Activated naive CD4-positive, alpha-beta T cell treated with anti-CD3 and anti-CD28 coated beads, Interleukin-2, amount 50 U/mL, for 16 hours (primary cell): Measurements from ENCODE around the gene CD1C.
"Not testable (repeated sequence)": the region's sequence is repeated elsewhere in the genome, so short reads cannot be mapped to it uniquely, and the experiment has no call there.

Source experiments
- DNase-seq: peaks from one replicate; pipeline ENCODE4 v3.0.0-alpha.2; 2020

Gene CD1C

DNA sequence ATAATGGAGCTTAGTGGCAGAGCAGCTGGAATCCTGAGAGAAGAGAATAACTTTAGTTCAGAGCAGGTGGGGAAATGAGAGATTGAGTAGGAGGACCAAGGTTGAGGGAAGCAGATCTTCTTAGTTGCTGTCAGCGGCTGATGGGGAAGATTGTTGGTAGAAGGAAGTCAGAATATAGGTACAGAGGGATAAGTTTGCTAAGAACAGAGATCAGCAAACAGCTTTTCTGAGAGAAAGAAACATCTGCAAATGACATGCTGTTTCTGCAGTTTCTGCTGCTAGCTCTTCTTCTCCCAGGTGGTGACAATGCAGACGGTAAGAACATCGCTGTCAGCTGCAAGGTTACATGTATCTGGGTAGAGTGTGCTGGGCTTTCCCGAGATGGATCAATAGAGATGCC lies at the start of gene CD1C:
Gene CD1C, plus strand, starts transcription at position 113 of the 400 bp plus-strand sequence. Its CDS starts 142 bp downstream, at position 255.
- no peak for DNase-seq

DNA sequence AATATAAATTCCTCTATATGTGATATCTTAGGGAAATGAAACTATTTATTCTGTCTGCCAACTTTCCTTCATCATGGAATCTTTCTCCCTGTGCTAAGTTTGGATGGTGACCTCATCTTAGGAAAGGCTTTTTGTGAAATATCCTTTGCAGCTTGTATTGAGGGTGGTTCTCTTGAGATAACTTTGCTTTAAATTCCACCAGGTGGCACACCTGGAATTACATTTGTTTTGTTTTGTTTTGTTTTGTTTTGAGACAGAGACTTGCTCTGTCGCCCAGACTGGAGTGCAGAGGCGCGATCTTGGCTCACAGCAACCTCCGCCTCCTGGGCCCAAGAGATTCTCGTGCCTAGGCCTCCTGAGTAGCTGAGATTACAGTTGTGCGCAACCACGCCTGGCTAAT lies 43.1 kb upstream of the CD1C start:
- DNase-seq = no peak

DNA sequence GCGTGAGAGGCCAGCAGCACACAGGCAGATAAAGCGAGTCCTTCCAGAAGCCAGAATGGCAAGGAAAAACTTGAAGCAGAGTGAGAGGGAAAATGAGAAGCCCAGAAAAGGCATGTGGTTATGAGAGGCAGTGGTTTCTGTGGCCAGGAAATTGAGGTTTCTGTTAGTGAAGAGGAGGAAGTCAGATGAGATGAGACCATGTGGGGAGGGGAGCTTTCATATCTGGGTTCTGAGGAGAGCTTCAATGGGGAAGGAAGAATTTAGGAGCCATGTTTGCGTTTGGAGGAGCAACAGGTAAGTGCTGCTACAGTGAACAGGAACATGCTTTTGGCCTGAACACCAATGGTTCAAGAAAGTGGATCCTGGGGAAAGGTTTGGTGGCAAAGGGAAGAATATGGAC lies 41.6 kb upstream of the CD1C start:
- no peak for DNase-seq

DNA sequence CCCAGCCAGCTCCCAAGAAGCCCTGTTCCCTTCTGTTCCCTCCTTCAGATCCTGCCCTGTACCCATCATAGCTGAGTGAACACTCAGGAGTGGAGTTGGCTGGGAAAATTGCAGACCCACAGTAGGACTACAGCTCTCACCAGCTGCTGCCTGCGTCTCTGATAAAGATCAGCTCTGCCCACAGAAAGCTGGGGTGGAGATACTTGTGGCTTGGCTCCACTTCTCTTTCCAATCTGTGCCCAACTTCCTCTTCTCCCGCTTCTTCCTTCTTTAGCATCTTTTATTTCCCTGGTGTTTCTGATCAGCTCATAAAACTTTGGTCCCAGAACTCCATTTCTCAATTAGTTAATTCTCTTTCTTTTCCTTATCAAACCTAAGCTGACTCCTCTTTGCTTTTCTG lies 41.0 kb upstream of the CD1C start:
- no peak for DNase-seq

DNA sequence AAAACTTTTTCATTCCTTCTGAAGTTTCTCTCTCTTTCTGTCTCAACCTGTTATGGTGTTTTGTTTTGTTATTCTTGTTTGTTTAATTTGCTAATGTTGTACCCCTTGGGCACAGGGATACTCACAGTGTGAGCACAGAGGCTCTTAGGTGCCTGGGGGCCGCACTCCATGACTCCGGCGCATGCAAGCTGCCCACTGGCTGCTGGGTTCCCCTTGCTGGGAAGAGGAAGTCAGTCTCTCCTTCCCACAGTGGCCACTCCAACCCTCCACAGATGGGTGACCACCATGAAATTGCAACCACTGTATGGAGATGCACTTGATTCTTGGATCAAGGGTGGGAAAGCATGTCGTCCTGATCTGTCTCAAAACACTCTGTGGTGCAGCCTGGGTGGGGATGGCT lies 40.1 kb upstream of the CD1C start:
- no peak for DNase-seq

DNA sequence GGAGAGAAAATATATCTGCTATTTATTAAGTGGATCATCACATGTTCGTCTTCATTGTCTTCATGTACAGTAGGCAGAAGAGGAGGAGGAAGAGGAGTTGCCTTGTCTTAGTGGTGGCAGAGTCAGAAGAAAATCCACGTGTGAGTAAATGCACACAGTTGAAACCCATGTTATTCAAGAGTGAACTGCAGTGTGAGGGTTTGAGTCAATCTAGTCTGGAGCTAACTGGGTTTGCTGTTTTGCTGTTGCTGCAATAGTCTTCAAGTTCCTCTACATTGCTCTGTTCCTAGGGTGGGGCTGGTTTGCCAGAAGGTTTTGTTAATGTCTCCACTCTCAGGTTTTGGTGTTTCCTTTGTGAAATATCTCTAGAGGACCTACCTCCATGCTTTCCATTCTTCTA lies 38.6 kb upstream of the CD1C start:
- DNase-seq = no peak

DNA sequence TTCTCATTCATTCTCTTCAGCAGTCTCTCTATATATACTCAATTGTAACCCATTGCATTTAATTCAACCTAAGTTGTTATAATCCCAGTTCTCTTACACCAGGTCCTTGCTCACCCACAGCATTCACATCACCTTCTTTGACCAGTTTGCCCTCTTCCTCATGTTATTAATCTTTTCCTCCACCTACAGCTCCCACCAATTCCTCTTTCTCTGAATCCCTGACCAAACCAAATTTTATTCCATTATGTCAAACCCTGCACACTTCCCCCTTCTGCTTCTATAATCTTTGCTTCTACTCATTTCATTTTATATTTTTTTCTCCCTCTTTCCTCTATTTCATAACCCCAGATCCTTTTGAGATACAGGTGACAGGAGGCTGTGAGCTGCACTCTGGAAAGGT lies 34.1 kb upstream of the CD1C start:
- DNase-seq = no peak

DNA sequence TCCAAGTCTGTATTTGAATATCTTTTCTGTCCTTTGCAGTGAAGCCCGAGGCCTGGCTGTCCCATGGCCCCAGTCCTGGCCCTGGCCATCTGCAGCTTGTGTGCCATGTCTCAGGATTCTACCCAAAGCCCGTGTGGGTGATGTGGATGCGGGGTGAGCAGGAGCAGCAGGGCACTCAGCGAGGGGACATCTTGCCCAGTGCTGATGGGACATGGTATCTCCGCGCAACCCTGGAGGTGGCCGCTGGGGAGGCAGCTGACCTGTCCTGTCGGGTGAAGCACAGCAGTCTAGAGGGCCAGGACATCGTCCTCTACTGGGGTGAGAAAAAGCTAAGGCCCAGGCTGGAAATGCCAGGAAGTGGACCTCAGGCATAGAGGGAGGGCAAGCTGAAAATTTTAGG lies 33.0 kb upstream of the CD1C start:
- not testable (repeated sequence) for DNase-seq

DNA sequence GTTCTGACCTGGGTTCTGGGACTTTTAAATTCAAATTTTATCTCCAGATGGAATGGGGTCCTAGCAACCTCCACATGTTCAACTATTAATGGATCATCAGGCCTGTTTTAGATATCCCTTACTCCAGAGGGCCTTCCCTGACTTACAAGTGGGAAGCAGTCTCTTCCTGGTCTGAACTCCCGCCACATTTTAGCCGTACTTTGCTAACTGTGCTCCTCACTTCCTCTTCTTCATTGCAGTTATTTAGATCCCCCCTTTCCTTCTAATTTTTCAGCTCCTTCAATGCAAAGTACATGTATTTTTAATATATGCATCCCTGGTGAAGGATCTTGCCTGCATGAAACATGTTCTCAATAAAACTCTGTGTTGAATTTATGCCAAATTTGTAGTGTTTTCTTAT lies 31.8 kb upstream of the CD1C start:
- DNase-seq = no peak

DNA sequence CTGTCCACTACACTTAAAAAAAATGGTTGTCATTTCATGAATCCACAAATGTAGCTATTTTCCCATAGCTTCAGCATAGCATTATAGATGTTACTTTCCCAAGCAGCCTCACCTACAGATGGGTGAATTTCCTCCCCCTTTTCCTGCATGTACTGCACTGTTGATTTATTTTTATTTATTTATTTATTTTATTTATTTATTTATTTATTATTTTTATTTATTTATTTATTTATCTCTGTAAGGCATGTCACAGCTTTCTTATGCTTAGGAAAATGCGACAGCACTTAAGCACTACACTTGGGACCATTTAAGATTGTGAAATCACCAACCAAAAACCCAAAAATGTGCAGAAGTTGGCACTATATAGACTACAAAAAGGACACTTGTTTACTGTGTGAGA lies 30.6 kb upstream of the CD1C start:
- DNase-seq = no peak

DNA sequence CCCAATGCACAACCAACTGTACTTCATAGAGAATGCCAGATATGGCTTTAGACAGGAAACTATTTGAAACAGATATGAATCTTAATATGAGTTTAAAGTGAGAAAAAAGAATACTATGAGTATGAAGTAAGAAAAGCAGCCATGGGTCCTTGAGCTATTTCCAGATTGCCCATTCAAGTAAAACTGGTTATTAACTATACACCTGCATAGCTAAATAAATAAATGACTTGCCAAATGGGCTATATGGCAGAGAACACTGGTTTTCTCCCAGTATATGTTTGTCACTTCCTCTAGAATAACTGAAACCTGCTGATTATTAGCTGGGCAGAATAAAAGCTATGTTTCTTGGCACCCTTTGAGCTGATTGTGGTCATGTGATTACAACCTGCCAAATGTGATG lies 17.0 kb upstream of the CD1C start:
- no peak for DNase-seq

DNA sequence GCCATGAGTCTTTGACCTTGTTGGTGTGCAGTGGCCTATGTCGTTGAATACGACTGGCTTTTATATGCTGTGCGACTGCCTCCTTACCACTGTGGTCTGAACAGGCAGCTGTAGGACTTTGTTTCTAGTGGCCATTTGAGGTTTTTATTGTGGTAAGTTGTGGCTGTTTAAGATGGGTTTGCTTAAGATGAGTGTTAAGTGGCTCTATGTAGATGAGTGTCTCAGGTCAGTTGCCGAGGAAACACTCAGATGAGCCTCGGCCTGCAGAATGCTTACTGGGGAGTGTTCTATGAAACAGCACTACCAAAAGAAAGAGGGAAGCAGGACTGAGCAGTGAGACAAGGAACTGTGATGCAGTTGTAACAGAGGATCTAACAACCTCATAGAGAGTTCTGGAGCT lies 14.9 kb upstream of the CD1C start:
- DNase-seq = no peak

DNA sequence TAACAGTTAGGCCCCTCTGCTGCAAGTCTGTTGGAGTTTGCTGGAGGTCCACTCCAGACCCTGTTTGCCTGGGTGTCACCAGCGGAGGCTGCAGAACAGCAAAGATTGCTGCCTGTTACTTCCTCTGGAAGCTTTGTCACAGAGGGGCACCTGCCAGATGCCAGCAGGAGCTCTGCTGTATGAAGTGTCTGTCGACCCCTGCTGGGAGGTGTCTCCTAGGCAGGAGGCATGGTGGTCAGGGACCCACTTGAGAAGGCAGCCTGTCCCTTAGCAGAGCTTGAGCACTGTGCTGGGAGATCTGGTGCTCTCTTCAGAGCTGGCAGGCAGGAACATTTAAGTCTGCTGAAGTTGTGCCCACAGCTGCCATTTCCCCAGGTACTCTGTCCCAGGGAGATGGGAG lies 7.3 kb upstream of the CD1C start:
- DNase-seq = not testable (repeated sequence)

DNA sequence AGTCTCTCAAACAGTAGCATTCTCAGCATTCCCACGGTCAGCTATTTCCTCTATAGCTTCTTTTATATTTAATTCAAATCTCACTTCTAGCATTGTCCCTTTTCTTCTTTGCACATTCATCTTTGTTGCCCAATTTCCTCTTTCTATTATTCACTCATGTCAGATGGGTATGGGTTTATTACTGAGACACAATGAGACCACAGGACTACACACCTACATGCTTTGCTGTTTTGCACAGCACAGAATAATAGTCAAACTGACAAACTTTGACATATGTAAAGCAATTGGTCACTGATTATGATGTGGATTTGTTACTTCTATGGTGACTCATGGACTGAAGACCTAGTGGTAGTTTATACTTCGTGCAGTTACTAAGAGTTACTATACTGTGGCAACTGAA lies 5.8 kb upstream of the CD1C start:
- DNase-seq = no peak

DNA sequence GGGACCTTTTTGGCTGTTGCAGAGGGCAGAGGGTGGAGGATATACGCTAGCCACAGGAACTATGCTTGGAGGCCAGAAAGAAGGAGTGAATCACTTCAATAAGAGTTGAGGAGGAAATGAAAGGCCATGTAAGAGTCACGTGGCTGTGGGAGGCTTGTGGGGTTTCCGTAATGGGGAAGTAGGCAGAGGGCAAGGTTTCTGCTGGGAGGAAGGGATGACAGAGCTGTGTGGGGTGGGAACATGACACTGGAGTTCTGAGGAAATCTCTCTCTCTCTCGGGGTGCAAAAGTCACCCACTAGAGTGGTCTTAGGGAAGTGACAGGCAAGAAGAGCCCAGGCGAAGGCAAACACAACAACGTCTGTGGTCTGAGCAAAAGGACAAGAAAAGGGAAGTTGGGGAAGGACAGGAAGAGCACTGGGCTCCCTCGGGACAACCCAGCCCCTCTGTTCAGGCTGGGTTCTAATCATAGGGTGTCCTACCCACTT lies 3.9 kb upstream of the CD1C start:
- DNase-seq = no peak

DNA sequence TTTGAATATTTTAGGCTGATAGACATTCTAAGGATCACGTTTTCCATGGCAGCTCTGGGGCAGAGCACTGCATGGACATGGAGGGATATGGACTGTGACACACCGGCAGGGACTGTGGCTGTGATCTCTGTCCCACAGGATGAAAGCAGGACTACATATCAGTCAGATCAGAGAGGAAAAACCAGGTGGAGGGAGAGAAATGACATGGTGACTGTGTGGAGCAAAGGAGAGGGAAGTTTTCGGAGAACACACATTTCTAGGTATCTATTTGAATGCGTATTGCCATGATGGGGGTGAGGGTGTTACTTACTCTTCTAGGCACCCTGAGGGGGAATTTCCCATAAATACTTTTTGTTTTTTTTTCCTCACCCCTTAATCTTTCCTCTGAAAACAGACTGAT lies 3.2 kb upstream of the CD1C start:
- DNase-seq = no peak

DNA sequence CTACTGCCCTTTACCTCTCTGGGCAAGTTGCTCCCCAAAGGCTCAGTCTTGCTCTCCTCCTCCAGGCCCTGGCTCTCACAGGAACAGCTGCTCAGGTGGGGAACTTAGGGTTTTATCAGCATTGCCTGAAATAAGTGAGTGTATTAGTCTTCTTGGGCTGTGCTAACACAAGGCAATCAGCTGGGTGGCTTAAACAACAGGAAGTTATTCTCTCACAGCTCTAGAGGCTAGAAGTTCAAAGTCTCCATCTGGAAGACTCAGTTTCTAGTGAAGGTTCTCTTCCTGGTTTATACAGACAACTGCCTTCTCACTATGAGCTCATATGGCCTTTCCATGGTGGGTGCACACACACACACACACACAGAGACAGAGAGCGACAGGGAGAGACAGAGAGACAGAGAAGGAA lies 2.8 kb upstream of the CD1C start:
- DNase-seq = no peak

DNA sequence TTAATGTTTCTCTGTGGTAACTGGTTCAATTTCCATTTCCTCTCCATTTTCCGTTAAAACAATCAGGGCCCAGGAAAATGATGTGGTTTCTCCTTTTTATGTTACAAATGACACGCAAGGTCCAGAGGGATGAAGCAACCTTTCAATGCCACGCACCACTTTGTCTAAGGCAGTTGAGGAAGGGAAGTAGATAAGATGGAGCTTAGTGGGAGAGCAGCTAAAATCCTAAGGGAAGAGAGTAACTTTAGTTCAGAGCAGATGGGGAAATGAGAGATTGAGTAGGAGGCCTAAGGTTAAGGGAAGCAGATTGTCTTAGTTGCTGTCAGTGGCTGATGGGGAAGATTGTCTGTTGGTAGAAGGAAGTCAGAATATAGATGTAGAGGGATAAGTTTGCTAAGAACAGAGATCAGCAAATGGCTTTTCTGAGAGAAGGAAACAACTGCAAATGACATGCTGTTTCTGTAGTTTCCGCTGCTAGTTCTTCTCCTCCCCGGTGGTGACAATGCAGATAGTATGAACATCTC lies 660 bp downstream of the CD1C start:
- DNase-seq = no peak

DNA sequence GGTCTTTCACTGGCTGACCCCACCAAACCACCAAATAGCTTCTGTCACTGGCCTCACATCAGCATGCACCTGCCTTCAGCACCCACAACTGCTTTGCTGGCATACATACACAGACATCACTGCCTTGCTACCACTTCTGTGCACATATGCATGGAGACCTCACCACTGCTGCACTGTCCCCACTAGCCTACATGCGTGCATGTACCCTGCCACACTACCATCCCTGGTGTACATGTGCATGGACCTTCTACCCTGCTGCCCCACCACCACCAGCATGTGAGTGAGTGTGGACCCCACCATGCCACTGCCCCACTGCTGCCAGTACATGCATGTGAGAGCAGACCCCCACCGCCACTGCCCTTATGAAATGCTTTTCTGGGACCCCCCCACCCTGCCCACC lies 6.1 kb downstream of the CD1C start:
- no peak for DNase-seq

DNA sequence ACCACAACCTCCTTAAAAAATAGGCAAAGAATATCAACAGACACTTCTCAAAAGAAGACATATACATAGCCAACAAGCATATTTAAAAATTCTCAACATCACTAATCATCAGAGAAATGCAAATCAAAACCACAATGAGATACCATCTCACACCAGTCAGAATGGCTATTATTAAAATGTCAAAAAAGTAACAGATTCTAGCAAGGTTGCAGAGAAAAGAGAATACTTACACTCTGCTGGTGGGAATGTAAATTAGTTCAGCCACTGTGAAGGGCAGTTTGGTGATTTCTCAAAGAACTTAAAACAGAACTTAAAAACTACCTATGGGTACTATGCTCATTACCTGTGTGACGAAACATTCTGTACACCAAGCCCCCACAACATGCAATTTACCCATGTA lies 20.9 kb downstream of the CD1C start:
- DNase-seq = no peak

DNA sequence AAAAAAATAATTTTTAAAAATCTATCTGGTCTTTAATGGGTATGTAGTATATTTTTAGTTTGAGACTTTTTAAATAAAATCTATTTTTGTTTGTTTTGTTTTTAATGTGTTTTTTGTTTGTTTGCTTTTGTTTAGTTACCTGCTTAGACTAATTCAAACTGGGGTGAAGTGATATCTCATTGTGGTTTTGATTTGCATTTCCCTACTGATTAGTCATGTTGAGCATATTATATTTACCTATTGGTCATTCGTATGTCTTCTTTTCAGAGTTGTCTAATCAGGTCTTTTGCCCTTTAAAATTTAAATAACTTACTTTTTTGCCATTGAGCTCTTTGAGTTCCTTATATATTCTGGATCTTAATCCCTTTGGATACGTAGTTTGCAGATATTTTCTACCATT lies 21.3 kb downstream of the CD1C start:
- no peak for DNase-seq

DNA sequence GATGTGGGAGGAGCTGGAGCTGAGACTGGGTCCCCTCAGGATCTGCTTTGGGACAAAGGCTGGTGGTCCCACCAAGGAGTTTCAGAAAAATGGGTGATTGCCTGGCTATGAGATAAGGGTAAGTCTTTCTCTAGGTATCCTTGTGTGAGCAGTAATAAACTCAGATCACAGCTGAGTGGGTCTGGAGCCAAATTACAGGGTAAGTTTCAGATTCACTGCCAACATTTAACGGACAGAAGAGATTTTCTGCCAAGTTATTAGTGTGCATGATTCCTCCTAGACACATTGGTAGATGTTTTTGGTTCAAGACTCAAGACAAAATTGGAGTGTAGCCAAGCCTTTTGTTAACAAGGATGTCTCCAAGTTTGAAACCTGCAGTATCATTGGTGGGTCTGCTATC lies 34.1 kb downstream of the CD1C start:
- DNase-seq = no peak

DNA sequence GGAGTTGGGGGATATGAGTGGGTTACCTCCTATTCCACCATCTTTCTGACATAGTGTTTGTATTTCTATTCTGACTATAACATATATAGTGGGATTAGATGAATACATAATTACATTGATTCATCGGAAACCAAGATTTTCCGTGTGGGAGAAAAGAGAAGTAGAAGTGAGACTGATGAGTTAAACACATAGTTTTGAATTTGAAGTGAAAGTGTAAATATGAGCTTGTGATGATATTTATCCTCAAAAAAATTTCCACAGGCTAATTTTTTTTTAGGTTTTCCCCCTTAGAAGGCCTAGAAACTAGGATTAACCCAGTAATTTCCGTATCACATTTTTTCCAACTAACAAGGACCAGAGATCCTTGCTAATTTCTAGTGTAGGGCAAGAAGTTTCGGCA lies 34.7 kb downstream of the CD1C start:
- DNase-seq = no peak

DNA sequence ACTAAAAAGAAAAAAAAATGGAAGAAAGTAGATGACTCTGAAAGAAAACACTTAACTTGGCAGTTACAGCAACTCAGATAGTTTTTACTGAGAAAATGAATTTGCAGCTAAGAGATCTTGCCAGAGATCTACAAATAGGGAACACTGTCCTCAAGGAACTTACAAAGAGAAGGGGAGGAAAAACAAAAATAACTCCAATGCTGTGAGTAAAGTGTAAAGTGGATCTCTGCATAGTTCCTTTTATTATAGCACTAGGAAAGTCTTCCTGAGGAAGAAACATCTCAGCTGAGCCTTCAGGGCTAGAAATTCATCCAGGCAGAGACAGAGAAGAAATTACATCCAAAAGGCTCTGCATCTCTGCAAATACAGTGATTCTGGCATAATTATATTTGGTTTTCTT lies 37.8 kb downstream of the CD1C start:
- DNase-seq = no peak

DNA sequence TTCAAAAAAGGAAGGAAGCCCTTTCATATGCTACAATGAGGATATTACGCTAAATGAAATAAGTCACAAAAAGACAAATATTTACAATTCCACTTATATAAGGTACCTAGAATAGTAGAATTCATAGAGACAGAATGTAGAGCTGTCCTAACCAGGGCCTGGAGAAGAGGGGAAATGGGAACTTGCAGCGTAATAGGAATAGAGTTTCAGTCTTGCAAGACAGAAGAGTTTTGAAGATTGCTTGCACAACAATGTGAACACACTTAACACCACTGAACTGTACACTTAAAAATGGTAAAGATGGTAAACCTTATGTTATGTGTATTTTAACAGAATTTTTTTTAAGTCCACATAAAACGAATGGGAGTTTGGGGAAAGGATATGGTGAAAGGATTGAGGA lies 38.7 kb downstream of the CD1C start:
- DNase-seq = no peak

DNA sequence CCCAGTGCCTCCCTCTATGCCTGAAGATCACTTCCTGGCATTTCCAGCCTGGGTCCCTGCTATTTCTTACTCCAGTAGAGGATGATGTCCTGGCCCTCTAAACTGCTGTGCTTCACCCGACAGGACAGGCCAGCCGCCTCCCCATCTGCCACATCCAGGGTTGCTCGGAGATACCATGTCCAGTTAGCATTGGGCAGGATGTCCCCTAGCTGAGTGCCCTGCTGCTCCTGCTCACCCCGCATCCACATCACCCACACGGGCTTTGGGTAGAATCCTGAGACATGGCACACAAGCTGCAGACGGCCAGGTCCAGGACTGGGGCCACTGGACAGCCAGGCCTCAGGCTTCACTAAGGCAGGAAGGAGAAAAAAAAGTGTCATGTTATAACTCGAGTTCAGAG lies 39.6 kb downstream of the CD1C start:
- DNase-seq = no peak
